ENCODE results near the gene SIK3. TPM values are rescaled to one million over a fixed set of nuclear protein-coding genes. Genes with fewer than 3 reads are reported as not detected.

SIK3 gene
- total and polyA plus RNA-seq, 2 experiments from 2014 or later: 6.1 to 33.9 TPM

GRCh38 chr11:116814502-116814901, 283.7 kb downstream of the SIK3 start:
- Histone ChIP-seq H3K27ac (ENCODE audit: low read depth) (no peak overlapping the region), H3K36me3 (ENCODE audit: insufficient read depth) (no peaks in the 10 kb centered on the region), H3K4me3 (no peak overlapping the region), H3K79me2 (replicated peaks; ENCODE audit: insufficient read depth) (no peaks in the 10 kb centered on the region), H4K20me1 (replicated peaks; ENCODE audit: insufficient read depth) (no peaks in the 10 kb centered on the region), H2AFZ (no peak overlapping the region), H3K4me1 (ENCODE audit: insufficient read depth) (no peaks in the 10 kb centered on the region), H3F3A (replicated peaks; ENCODE audit: low read depth) (no peaks in the 10 kb centered on the region), H3K27me3 (ENCODE audit: insufficient read depth) (no peaks in the 10 kb centered on the region), H3K9me2 (ENCODE audit: insufficient read depth) (0 out of 2 replicates have a peak, but pooled peaks cover 3% of the 10 kb centered on the region), H3K4me2 (no peak overlapping the region)
- Mint-ChIP-seq H3K4me1 (no peaks in the 10 kb centered on the region), H3K27ac (no peak overlapping the region), H3K36me3 (ENCODE audit: low read depth) (no peaks in the 10 kb centered on the region), H3K4me3 (no peak overlapping the region), H3K27me3 (ENCODE audit: insufficient read depth, low read depth, poor library complexity) (peaks cover 6% of the 10 kb centered on the region), H3K9me3 (no peaks in the 10 kb centered on the region)
- ATAC-seq (no peak), DNase-seq (ENCODE audit: low spot score) (no peak)
- TF ChIP-seq STAT1 (IDR thresholded peaks at IDR 0.05; ENCODE audit: unreplicated experiment): no peak
- TF ChIP-seq, protein P1, sequence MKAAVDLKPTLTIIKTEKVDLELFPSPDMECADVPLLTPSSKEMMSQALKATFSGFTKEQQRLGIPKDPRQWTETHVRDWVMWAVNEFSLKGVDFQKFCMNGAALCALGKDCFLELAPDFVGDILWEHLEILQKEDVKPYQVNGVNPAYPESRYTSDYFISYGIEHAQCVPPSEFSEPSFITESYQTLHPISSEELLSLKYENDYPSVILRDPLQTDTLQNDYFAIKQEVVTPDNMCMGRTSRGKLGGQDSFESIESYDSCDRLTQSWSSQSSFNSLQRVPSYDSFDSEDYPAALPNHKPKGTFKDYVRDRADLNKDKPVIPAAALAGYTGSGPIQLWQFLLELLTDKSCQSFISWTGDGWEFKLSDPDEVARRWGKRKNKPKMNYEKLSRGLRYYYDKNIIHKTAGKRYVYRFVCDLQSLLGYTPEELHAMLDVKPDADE (IDR thresholded peaks at IDR 0.05): no peak
- TF ChIP-seq NANOG (IDR thresholded peaks at IDR 0.05; ENCODE audit: borderline replicate concordance): no peak
- TF ChIP-seq EZH2 (IDR thresholded peaks at IDR 0.05; ENCODE audit: low read depth, unreplicated experiment): no peak
- TF ChIP-seq CTCF (conservative IDR thresholded peaks at IDR 0.05; ENCODE audit: low read depth in 2 of 2): no peak
- TF ChIP-seq POLR2AphosphoS5 (IDR thresholded peaks at IDR 0.05; ENCODE audit: low read depth): no peak
- no peak for TF ChIP-seq ZNF462 (CRISPR knock-in tag; IDR thresholded peaks at IDR 0.05)
- TF ChIP-seq ZNF114 (CRISPR knock-in tag; IDR thresholded peaks at IDR 0.05): no peak

Measured in GM23338 (cell line).